Sigmoid colon (tissue), 4 donors: ENCODE data around the gene KRT73.

ENCODE experiments used
- CTCF ChIP-seq, 4 experiments: fragments of 450-650 bp in 3 of 4; fragments of 200-600 bp in 1 of 4; IDR thresholded peaks; one replicate each; pipeline ENCODE4 v1.5.1; 2016 to 2019; ENCODE audit warnings: antibody characterized with exemption in 4 of 4, mild to moderate bottlenecking in 3 of 4, moderate library complexity in 2 of 4
- POLR2AphosphoS5 ChIP-seq, 4 donors: sonication (generic); formaldehyde crosslinking; IDR thresholded peaks; one replicate each; pipeline ENCODE4 v1.6.1; 2017; ENCODE audit warnings: antibody characterized with exemption in 4 of 4

- TF ChIP-seq CTCF (IDR thresholded peaks at IDR 0.05) (no peak), POLR2AphosphoS5 (IDR thresholded peaks at IDR 0.05) (no peak)
Observed at GRCh38 chr12:52575948-52576347, 42.4 kb downstream of the KRT73 start.
